Measurements from ENCODE around the gene TBC1D30. TPM values are rescaled to one million over a fixed set of nuclear protein-coding genes. Genes with fewer than 3 reads are reported as not detected.

TBC1D30 gene
- total RNA-seq, 1 experiment from 2014 or later = 3.6 TPM

DNA sequence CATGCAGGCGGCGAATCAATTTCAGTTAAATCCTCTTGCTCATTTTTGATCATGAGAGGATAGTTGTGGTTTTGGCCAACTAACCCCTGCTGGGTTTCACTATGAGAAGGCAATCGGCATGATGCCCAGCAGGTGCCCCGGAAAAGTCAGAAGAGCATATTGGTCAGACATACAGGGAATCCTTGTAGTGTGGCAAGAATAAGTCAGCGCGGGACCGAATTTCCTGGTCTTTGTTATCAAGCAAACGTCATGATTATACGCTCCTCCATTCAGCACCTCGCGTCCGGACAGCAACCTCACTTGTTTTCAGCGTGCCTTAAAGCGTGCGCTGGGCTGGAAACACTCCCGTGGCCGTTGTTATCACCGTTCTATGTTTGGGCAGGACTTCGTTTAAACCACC, 1.8 kb downstream of the TBC1D30 start (continued):
- TF ChIP-seq, protein P1, sequence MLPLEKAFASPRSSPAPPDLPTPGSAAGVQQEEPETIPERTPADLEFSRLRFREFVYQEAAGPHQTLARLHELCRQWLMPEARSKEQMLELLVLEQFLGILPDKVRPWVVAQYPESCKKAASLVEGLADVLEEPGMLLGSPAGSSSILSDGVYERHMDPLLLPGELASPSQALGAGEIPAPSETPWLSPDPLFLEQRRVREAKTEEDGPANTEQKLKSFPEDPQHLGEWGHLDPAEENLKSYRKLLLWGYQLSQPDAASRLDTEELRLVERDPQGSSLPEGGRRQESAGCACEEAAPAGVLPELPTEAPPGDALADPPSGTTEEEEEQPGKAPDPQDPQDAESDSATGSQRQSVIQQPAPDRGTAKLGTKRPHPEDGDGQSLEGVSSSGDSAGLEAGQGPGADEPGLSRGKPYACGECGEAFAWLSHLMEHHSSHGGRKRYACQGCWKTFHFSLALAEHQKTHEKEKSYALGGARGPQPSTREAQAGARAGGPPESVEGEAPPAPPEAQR (CRISPR knock-in tag; IDR thresholded peaks at IDR 0.05) = no peak
- TF ChIP-seq RORB (CRISPR knock-in tag; IDR thresholded peaks at IDR 0.05) = no peak
- TF ChIP-seq ATF1 (CRISPR knock-in tag; IDR thresholded peaks at IDR 0.05) = no peak
- TF ChIP-seq ZBTB21 (CRISPR knock-in tag; IDR thresholded peaks at IDR 0.05; ENCODE audit: borderline replicate concordance) = no peak
- TF ChIP-seq, protein P2, sequence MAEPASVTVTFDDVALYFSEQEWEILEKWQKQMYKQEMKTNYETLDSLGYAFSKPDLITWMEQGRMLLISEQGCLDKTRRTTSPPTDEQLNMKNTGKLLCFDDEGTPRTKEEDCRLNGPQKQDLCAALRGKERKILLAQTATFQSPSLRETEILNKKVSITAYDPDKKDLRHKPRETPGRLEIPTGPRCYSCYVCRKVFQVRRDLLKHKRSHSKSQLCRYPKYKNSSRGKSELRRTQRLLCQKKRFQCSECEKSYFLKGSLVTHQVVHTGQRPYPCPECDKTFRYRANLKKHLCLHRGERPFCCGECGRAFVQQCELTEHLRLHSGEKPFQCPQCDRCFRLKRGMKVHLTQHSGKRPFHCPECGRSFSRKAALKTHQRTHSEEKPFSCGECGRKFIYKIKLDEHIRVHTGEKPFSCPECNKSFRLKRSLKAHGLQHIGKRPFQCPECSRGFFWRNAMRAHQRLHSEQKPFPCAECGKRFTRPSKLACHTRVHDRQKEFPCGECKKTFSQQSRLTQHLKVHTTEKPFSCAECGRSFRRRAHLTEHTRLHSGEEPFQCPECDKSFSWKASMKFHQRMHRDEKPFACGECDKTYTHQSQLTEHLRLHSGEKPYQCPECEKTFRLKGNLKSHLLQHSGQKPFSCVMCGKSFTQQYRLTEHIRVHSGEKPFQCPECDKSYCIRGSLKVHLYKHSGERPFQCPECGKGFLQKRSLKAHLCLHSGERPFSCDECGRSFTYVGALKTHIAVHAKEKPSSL (CRISPR knock-in tag; conservative IDR thresholded peaks at IDR 0.05) = no peak
- TF ChIP-seq, protein P3, sequence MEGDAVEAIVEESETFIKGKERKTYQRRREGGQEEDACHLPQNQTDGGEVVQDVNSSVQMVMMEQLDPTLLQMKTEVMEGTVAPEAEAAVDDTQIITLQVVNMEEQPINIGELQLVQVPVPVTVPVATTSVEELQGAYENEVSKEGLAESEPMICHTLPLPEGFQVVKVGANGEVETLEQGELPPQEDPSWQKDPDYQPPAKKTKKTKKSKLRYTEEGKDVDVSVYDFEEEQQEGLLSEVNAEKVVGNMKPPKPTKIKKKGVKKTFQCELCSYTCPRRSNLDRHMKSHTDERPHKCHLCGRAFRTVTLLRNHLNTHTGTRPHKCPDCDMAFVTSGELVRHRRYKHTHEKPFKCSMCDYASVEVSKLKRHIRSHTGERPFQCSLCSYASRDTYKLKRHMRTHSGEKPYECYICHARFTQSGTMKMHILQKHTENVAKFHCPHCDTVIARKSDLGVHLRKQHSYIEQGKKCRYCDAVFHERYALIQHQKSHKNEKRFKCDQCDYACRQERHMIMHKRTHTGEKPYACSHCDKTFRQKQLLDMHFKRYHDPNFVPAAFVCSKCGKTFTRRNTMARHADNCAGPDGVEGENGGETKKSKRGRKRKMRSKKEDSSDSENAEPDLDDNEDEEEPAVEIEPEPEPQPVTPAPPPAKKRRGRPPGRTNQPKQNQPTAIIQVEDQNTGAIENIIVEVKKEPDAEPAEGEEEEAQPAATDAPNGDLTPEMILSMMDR (IDR thresholded peaks at IDR 0.05) = no peak
- no peak for TF ChIP-seq MXD4 (CRISPR knock-in tag; IDR thresholded peaks at IDR 0.05; ENCODE audit: borderline replicate concordance)
- TF ChIP-seq, protein P4, sequence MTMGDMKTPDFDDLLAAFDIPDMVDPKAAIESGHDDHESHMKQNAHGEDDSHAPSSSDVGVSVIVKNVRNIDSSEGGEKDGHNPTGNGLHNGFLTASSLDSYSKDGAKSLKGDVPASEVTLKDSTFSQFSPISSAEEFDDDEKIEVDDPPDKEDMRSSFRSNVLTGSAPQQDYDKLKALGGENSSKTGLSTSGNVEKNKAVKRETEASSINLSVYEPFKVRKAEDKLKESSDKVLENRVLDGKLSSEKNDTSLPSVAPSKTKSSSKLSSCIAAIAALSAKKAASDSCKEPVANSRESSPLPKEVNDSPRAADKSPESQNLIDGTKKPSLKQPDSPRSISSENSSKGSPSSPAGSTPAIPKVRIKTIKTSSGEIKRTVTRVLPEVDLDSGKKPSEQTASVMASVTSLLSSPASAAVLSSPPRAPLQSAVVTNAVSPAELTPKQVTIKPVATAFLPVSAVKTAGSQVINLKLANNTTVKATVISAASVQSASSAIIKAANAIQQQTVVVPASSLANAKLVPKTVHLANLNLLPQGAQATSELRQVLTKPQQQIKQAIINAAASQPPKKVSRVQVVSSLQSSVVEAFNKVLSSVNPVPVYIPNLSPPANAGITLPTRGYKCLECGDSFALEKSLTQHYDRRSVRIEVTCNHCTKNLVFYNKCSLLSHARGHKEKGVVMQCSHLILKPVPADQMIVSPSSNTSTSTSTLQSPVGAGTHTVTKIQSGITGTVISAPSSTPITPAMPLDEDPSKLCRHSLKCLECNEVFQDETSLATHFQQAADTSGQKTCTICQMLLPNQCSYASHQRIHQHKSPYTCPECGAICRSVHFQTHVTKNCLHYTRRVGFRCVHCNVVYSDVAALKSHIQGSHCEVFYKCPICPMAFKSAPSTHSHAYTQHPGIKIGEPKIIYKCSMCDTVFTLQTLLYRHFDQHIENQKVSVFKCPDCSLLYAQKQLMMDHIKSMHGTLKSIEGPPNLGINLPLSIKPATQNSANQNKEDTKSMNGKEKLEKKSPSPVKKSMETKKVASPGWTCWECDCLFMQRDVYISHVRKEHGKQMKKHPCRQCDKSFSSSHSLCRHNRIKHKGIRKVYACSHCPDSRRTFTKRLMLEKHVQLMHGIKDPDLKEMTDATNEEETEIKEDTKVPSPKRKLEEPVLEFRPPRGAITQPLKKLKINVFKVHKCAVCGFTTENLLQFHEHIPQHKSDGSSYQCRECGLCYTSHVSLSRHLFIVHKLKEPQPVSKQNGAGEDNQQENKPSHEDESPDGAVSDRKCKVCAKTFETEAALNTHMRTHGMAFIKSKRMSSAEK (CRISPR knock-in tag; IDR thresholded peaks at IDR 0.05; ENCODE audit: borderline replicate concordance) = no peak
- no peak for TF ChIP-seq IRF2 (CRISPR knock-in tag; IDR thresholded peaks at IDR 0.05; ENCODE audit: borderline replicate concordance, low read depth)
- no peak for TF ChIP-seq PRDM15 (CRISPR knock-in tag; IDR thresholded peaks at IDR 0.05)
- TF ChIP-seq SMAD3 (CRISPR knock-in tag; IDR thresholded peaks at IDR 0.05; ENCODE audit: borderline replicate concordance) = peak; percentile 82; the same call in 1 of the 2 replicates
- 0 out of 2 replicates have a peak, but pooled peaks have one; percentile 60 for TF ChIP-seq ZNF232 (CRISPR knock-in tag; IDR thresholded peaks at IDR 0.05)
- TF ChIP-seq FOXK1 (CRISPR knock-in tag; IDR thresholded peaks at IDR 0.05) = peak; percentile 91; the same call in 1 of the 2 replicates
- no peak; the same call in 1 of the 2 replicates for TF ChIP-seq NFYB (CRISPR knock-in tag; conservative IDR thresholded peaks at IDR 0.05; ENCODE audit: low read depth)
- TF ChIP-seq HMGXB4 (CRISPR knock-in tag; IDR thresholded peaks at IDR 0.05) = no peak
- TF ChIP-seq, protein P5, sequence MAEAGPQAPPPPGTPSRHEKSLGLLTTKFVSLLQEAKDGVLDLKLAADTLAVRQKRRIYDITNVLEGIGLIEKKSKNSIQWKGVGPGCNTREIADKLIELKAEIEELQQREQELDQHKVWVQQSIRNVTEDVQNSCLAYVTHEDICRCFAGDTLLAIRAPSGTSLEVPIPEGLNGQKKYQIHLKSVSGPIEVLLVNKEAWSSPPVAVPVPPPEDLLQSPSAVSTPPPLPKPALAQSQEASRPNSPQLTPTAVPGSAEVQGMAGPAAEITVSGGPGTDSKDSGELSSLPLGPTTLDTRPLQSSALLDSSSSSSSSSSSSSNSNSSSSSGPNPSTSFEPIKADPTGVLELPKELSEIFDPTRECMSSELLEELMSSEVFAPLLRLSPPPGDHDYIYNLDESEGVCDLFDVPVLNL (CRISPR knock-in tag; IDR thresholded peaks at IDR 0.05; ENCODE audit: borderline replicate concordance, low read depth) = 0 out of 2 replicates have a peak, but pooled peaks have one; percentile 72
- no peak for TF ChIP-seq PRRX2 (CRISPR knock-in tag; IDR thresholded peaks at IDR 0.05)
- TF ChIP-seq FOXP4 (CRISPR knock-in tag; IDR thresholded peaks at IDR 0.05) = peak; percentile 73; the same call in 1 of the 2 replicates
- TF ChIP-seq CDX4 (CRISPR knock-in tag; IDR thresholded peaks at IDR 0.05; ENCODE audit: borderline replicate concordance) = no peak

All from WTC11 (cell line).